SK-N-SH (cell line): ENCODE measurements around the gene NRARP. TPM values are rescaled to one million over a fixed set of nuclear protein-coding genes. Genes with fewer than 3 reads are reported as not detected.

Experiments used
- CTCF ChIA-PET: fragments of 300-600, 350-600 bp; formaldehyde crosslinking; extraction: SDS; loops from one replicate; lab custom pipeline; 2021; lab: Yijun Ruan, JAX
- POLR2A ChIA-PET: fragments of 350-600 bp; sonication (Branson Sonifier 250); formaldehyde crosslinking; extraction: SDS; loops from one replicate; lab custom pipeline; 2020; ENCODE audit warnings: antibody characterized with exemption, inconsistent platforms; lab: Yijun Ruan, JAX
- DNase-seq: peaks from one replicate; pipeline ENCODE4 v3.0.0; 2012
- H2AFZ ChIP-seq: fragments of 200-600 bp; sonication (generic); 2 replicates; pipeline ENCODE4 v1.8.1; 2016; ENCODE audit warnings: antibody characterized with exemption, mild to moderate bottlenecking, low read depth
- H3F3A ChIP-seq: fragments of 200-600 bp; sonication (generic); replicated peaks from 2 replicates; pipeline ENCODE3; 2016; ENCODE audit warnings: antibody characterized with exemption, mild to moderate bottlenecking; ENCODE audit not compliant: insufficient read depth
- H3K27ac ChIP-seq, 2 experiments: fragments of 200-500 bp in 1 of 2; fragments of 200-600 bp in 1 of 2; sonication (Bioruptor generic) in 1 of 2; sonication (generic), shearing (Covaris generic) in 1 of 2; 2 replicates each; pipeline versions ENCODE4 v1.5.1 to v1.6.1; 2014 to 2016; ENCODE audit warnings: low read depth in 2 of 2, inconsistent platforms in 1 of 2, low read length in 1 of 2, mild to moderate bottlenecking in 1 of 2, mixed read lengths in 1 of 2
- H3K27me3 ChIP-seq: fragments of 200-600 bp; sonication (generic), shearing (Covaris generic); 2 replicates; pipeline ENCODE4 v1.6.1; 2016; ENCODE audit warnings: mixed run types; ENCODE audit not compliant: insufficient read depth
- H3K36me3 ChIP-seq, 2 experiments: fragments of 200-500 bp in 1 of 2; fragments of 200-600 bp in 1 of 2; sonication (Bioruptor generic) in 1 of 2; sonication (generic) in 1 of 2; replicated peaks in 1 of 2; 2 replicates each; pipeline versions ENCODE3 to v1.5.1; 2014 to 2016; ENCODE audit warnings: low read length in 1 of 2, mild to moderate bottlenecking in 1 of 2; ENCODE audit not compliant: insufficient read depth in 2 of 2, control insufficient read depth in 1 of 2
- H3K4me1 ChIP-seq, 2 experiments: fragments of 200-500 bp in 1 of 2; fragments of 200-600 bp in 1 of 2; sonication (Bioruptor generic) in 1 of 2; sonication (generic), shearing (Covaris generic) in 1 of 2; 2 replicates each; pipeline versions ENCODE4 v1.5.1 to v1.6.1; 2014 to 2016; ENCODE audit warnings: low read depth in 1 of 2, low read length in 1 of 2, mixed run types in 1 of 2; ENCODE audit not compliant: insufficient read depth in 2 of 2, control insufficient read depth in 1 of 2
- H3K4me2 ChIP-seq: fragments of 200-600 bp; sonication (generic), shearing (Covaris generic); 2 replicates; pipeline ENCODE4 v1.6.1; 2017; ENCODE audit warnings: mixed run types
- H3K4me3 ChIP-seq, 2 experiments: fragments of 200-500 bp in 1 of 2; fragments of 200-600 bp in 1 of 2; sonication (Bioruptor generic) in 1 of 2; sonication (generic), shearing (Covaris generic) in 1 of 2; 2 replicates each; pipeline versions ENCODE4 v1.5.1 to v1.8.1; 2014 to 2016; ENCODE audit warnings: low read depth in 2 of 2, inconsistent platforms in 1 of 2, low read length in 1 of 2, mild to moderate bottlenecking in 1 of 2, mixed read lengths in 1 of 2, moderate library complexity in 1 of 2
- H3K79me2 ChIP-seq: fragments of 200-600 bp; sonication (generic); 2 replicates; pipeline ENCODE4 v1.8.1; 2017; ENCODE audit warnings: mild to moderate bottlenecking; ENCODE audit not compliant: insufficient read depth
- H3K9ac ChIP-seq: fragments of 200-600 bp; sonication (generic); 2 replicates; pipeline ENCODE4 v1.6.1; 2017; ENCODE audit warnings: mixed run types
- H3K9me2 ChIP-seq: fragments of 200-600 bp; sonication (generic); 2 replicates; pipeline ENCODE4 v1.6.1; 2017; ENCODE audit warnings: mixed run types
- H3K9me3 ChIP-seq: fragments of 200-600 bp; sonication (generic); 2 replicates; pipeline ENCODE4 v1.6.1; 2017; ENCODE audit warnings: mixed run types, mild to moderate bottlenecking, moderate library complexity
- H4K20me1 ChIP-seq: fragments of 200-600 bp; sonication (generic); 2 replicates; pipeline ENCODE4 v1.6.1; 2017; ENCODE audit warnings: mild to moderate bottlenecking, mixed run types; ENCODE audit not compliant: insufficient read depth
- CHD2 ChIP-seq: fragments of 150-350 bp; IDR thresholded peaks from 2 replicates; pipeline ENCODE4 v1.6.1; 2018; ENCODE audit warnings: low read length; ENCODE audit not compliant: partially characterized antibody
- CTCF ChIP-seq: fragments of 200-600 bp; sonication (generic); IDR thresholded peaks from 2 replicates; pipeline ENCODE4 v1.6.1; 2017; ENCODE audit warnings: antibody characterized with exemption, mild to moderate bottlenecking, moderate library complexity
- FOSL2 ChIP-seq: IDR thresholded peaks from 2 replicates; pipeline ENCODE4 v1.4.0; 2012; ENCODE audit warnings: low read depth, mild to moderate bottlenecking, moderate library complexity, borderline replicate concordance
- GABPA ChIP-seq: IDR thresholded peaks from 2 replicates; pipeline ENCODE4 v1.4.0; 2012; ENCODE audit warnings: low read depth, mild to moderate bottlenecking
- JUND ChIP-seq: IDR thresholded peaks from 2 replicates; pipeline ENCODE4 v1.4.0; 2012
- NFIC ChIP-seq: IDR thresholded peaks from 2 replicates; pipeline ENCODE4 v1.4.0; 2012; ENCODE audit warnings: borderline replicate concordance
- PBX3 ChIP-seq: IDR thresholded peaks from 2 replicates; pipeline ENCODE4; 2012
- POLR2AphosphoS5 ChIP-seq: IDR thresholded peaks from 2 replicates; pipeline ENCODE4 v1.6.1; 2012; ENCODE audit warnings: low read depth, low read length
- RFX5 ChIP-seq: IDR thresholded peaks from 2 replicates; pipeline ENCODE4 v1.6.1; 2012; ENCODE audit warnings: mild to moderate bottlenecking, improper control_type of control experiment, low read length
- RXRA ChIP-seq: IDR thresholded peaks from 2 replicates; pipeline ENCODE4 v1.4.0; 2012; ENCODE audit warnings: low read depth, mild to moderate bottlenecking, borderline replicate concordance
- SIN3A ChIP-seq: IDR thresholded peaks from 2 replicates; pipeline ENCODE4 v1.6.1; 2012; ENCODE audit warnings: low read depth, mild to moderate bottlenecking, low read length, moderate library complexity, borderline replicate concordance
- SMC3 ChIP-seq: IDR thresholded peaks from 2 replicates; pipeline ENCODE4 v1.6.1; 2012; ENCODE audit warnings: low read depth, low read length, improper control_type of control experiment
- TAF1 ChIP-seq: IDR thresholded peaks from 2 replicates; pipeline ENCODE4 v1.6.1; 2012; ENCODE audit warnings: low read depth, mild to moderate bottlenecking, low read length, moderate library complexity, borderline replicate concordance
- USF1 ChIP-seq: IDR thresholded peaks from 2 replicates; pipeline ENCODE4 v1.4.0; 2012; ENCODE audit warnings: low read depth, borderline replicate concordance
- USF2 ChIP-seq: fragments of 150-350 bp; IDR thresholded peaks from 2 replicates; pipeline ENCODE4 v1.6.1; 2017; ENCODE audit warnings: antibody characterized with exemption, low read length, low read depth, borderline replicate concordance
- WGBS: methylation state at CpG from one replicate; pipeline ENCODE4 v1.1.6; 2017; ENCODE audit warnings: low lambda C conversion rate; 5-methylcytosine and 5-hydroxymethylcytosine counted together
- polyA plus RNA-seq, 3 experiments: library from polyadenylated mRNA; depleted of rRNA; stranded (reverse); fragments of >200 nt; gene quantifications; 2 replicates each; pipeline ENCODE4 v1.2.3, GENCODE V29; 2012

NRARP gene
- polyA plus RNA-seq, 1 of the 3 experiments (the other 2 are of a cell fraction) = 3.9 TPM

- 72% methylated on average over 12 of the region's 12 CpGs for WGBS
- CTCF ChIA-PET = interaction anchor here (2.6 kb wide), 1 partner anchor 24 kb away, joined by 10 read pairs; the partner anchor contains the start of gene NRARP
Measured at GRCh38 chr9:137325799-137326198, 23.7 kb upstream of the NRARP start.

More at GRCh38 chr9:137325799-137326198, 23.7 kb upstream of the NRARP start:
- H4K20me1 ChIP-seq = no peaks in the 10 kb centered on the region
- H2AFZ ChIP-seq = no peak overlapping the region
- no peaks in the 10 kb centered on the region for H3K79me2 ChIP-seq
- no peak for TF ChIP-seq CHD2
- TF ChIP-seq RFX5 = no peak
- no peak for TF ChIP-seq PBX3
- no peak for TF ChIP-seq USF1
- no peak for TF ChIP-seq SIN3A
- no peak for TF ChIP-seq SMC3
- TF ChIP-seq TAF1 = no peak
- no peak for TF ChIP-seq JUND
- no peak for TF ChIP-seq CTCF
- TF ChIP-seq RXRA = no peak
- TF ChIP-seq POLR2AphosphoS5 = no peak
- no peak for TF ChIP-seq NFIC
- no peak for TF ChIP-seq GABPA
- TF ChIP-seq FOSL2 = no peak
- TF ChIP-seq USF2 = no peak
- TF ChIP-seq, all 33 proteins: peak for 0
- H3K4me1 ChIP-seq = peaks cover 0 to 3% of the 10 kb centered on the region in 2 experiments; a peak in 1 of 4 replicates
- no peak overlapping the region for H3K4me2 ChIP-seq
- POLR2A ChIA-PET = no interaction called here
- DNase-seq = no peak
- H3K36me3 ChIP-seq = no peaks in the 10 kb centered on the region
- no peak overlapping the region for H3K4me3 ChIP-seq
- H3F3A ChIP-seq = no peaks in the 10 kb centered on the region
- no peak overlapping the region for H3K9ac ChIP-seq
- H3K27me3 ChIP-seq = no peaks in the 10 kb centered on the region
- no peaks in the 10 kb centered on the region for H3K9me3 ChIP-seq
- no peak overlapping the region for H3K27ac ChIP-seq
- H3K9me2 ChIP-seq = no peaks in the 10 kb centered on the region
